K562 (cell line): Measurements from ENCODE around the gene U2AF1L4. TPM values are rescaled to one million over a fixed set of nuclear protein-coding genes. Genes with fewer than 3 reads are reported as not detected.

ENCODE experiments used
- AFF4 ChIP-seq: sonication (generic); formaldehyde crosslinking; IDR thresholded peaks from 2 replicates; pipeline ENCODE4 v1.8.0; 2023; ENCODE audit warnings: mild to moderate bottlenecking, missing genetic modification reagents
- ATF7 ChIP-seq: fragments of 450-650 bp; IDR thresholded peaks from 2 replicates; pipeline ENCODE4 v1.7.1; 2014; ENCODE audit warnings: mild to moderate bottlenecking, moderate library complexity
- CBFA2T3 ChIP-seq: fragments of 450-650 bp; IDR thresholded peaks from 2 replicates; pipeline ENCODE4 v1.6.1; 2017
- CEBPZ ChIP-seq: fragments of 150-350 bp; IDR thresholded peaks from 2 replicates; pipeline ENCODE4 v1.6.1; 2014; ENCODE audit warnings: low read depth, mild to moderate bottlenecking, low read length, borderline replicate concordance
- DPF2 ChIP-seq: fragments of 450-650 bp; IDR thresholded peaks from 2 replicates; pipeline ENCODE4 v1.6.1; 2016
- KAT7 ChIP-seq: sonication (generic); formaldehyde crosslinking; IDR thresholded peaks from 2 replicates; pipeline ENCODE4 v1.8.0; 2022; ENCODE audit warnings: missing genetic modification reagents, mild to moderate bottlenecking, borderline replicate concordance
- RBM17 ChIP-seq: fragments of 200-400 bp; formaldehyde crosslinking; IDR thresholded peaks from 2 replicates; pipeline ENCODE4 v1.6.1; 2017; ENCODE audit warnings: low read depth, mild to moderate bottlenecking, low read length, borderline replicate concordance
- SFPQ ChIP-seq: fragments of 200-400 bp; formaldehyde crosslinking; IDR thresholded peaks from 2 replicates; pipeline ENCODE4 v1.6.1; 2017; ENCODE audit warnings: mild to moderate bottlenecking, low read depth, low read length, moderate library complexity
- ZBTB2 ChIP-seq: fragments of 450-650 bp; IDR thresholded peaks from 2 replicates; pipeline ENCODE4 v1.6.1; 2016; ENCODE audit warnings: antibody characterized with exemption
- ZBTB33 ChIP-seq: sonication (generic); formaldehyde crosslinking; IDR thresholded peaks from 2 replicates; pipeline ENCODE4 v1.8.1; 2023; ENCODE audit warnings: mild to moderate bottlenecking, missing genetic modification reagents
- polyA plus RNA-seq, 8 experiments: library from polyadenylated mRNA; depleted of rRNA in 4 of 8; stranded (reverse) in 5 of 8; unstranded in 3 of 8; fragments of >200 nt; fragmentation: Nextera tagmentation in 2 of 8; fragmentation: Illumina TruSeq in 1 of 8; extraction: Ambion mirVana in 2 of 8; extraction: Trizol in 1 of 8; gene quantifications; 2 replicates each; pipeline versions ENCODE4 v1.2.1 to v1.2.3, GENCODE V29; 2011 to 2014; ENCODE audit warnings: inconsistent platforms in 1 of 8, missing spikeins in 1 of 8
- total RNA-seq, 7 experiments: library from RNA; depleted of rRNA in 6 of 7; stranded (reverse); fragments of >200 nt in 6 of 7; fragmentation: Illumina TruSeq in 2 of 7; extraction: Trizol in 2 of 7; gene quantifications; 2 replicates each; pipeline versions ENCODE4 v1.2.1 to v1.2.3, GENCODE V29; 2011 to 2021; ENCODE audit warnings: low replicate concordance in 1 of 7

U2AF1L4 gene
- total and polyA plus RNA-seq, 9 of the 15 experiments (the other 6 are each of a cell fraction or from before 2014, with no cell fraction given) = 8.4 to 19.5 (median 12.6) TPM

- no peak for TF ChIP-seq SFPQ
- TF ChIP-seq ZBTB2 = 0 out of 2 replicates have a peak, but pooled peaks have one; percentile 11
- TF ChIP-seq CBFA2T3 = no peak
- TF ChIP-seq ZBTB33 = no peak
- TF ChIP-seq AFF4 = no peak
- no peak; the same call in 1 of the 2 replicates for TF ChIP-seq KAT7 (CRISPR knock-in tag)
- no peak for TF ChIP-seq RBM17
- no peak for TF ChIP-seq DPF2
- peak; percentile 82 for TF ChIP-seq CEBPZ
- peak; percentile 83 for TF ChIP-seq ATF7
Measured at GRCh38 chr19:35748106-35749020, 3.1 kb upstream of the U2AF1L4 start, which contains the start of gene LIN37 (continued).
